A549 treated with CORT108297 at 1 μM for 4 hours (cell line): ENCODE results near the gene FPGT. TPM values are rescaled to one million over a fixed set of nuclear protein-coding genes. Genes with fewer than 3 reads are reported as not detected.

Source experiments
- total RNA-seq: library from RNA; stranded (reverse); fragments of 200-300 nt; extraction: Qiagen RNA extraction; gene quantifications from 5 replicates; pipeline ENCODE4 v1.2.3, GENCODE V29; 2022

The FPGT gene
- total RNA-seq = 4.8 to 7.9 TPM (median 7.0 TPM) in 5 replicates

GRCh38 chr1:74197657-74198552 lies at the start of gene FPGT, which contains the start of gene LRRIQ3:
FPGT (plus strand) TSS chr1:74198242; CDS start chr1:74198279, 37 bp downstream.
LRRIQ3 (minus strand) TSS chr1:74198176; CDS start chr1:74183684, 14,492 bp downstream.

DNA sequence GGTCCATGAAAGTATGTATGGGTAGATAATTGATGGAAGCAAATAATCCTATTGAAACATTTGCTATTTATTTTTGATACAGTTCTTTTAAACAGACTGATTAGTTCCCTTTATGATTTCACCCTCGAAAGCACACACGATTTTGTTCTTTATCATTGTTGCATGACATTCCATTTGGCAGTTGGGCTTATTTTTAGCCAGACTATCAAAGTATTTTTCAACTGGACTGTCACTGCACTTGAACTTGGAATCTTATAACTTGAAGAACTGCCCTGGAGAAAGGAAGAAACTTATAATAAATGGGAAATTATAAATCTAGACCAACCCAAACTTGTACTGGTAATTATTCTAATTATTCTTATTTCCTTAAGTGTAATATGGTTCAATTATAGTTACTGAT lies 37.1 kb downstream of the FPGT start, which contains the start of gene TNNI3K:
TSS of gene TNNI3K (plus strand) at position 235 of the 400 bp plus-strand sequence. CDS start at position 300, 65 bp downstream.

Other genes starting within 250 kb of the FPGT start
- 0.51 to 0.91 TPM (median 0.73 TPM) in 5 replicates for gene LRRIQ3, start 66 bp upstream of the FPGT start, total RNA-seq
- not detected in 5 replicates for gene TNNI3K, start 37.1 kb downstream of the FPGT start, total RNA-seq